MG63 (cell line): ENCODE measurements around the gene SNCG. TPM values are rescaled to one million over a fixed set of nuclear protein-coding genes. Genes with fewer than 3 reads are reported as not detected.
"Not testable (repeated sequence)": the region's sequence is repeated elsewhere in the genome, so short reads cannot be mapped to it uniquely, and the experiment has no call there.

ENCODE experiments used
- DNase-seq: peaks from one replicate; pipeline ENCODE4 v3.0.0-alpha.2; 2020
- H3K27me3 ChIP-seq: fragments of 250-450 bp; sonication (Bioruptor Pico); 2 replicates; pipeline ENCODE4 v1.5.1; 2020; ENCODE audit warnings: mild to moderate bottlenecking, moderate library complexity
- H3K36me3 ChIP-seq: fragments of 250-450 bp; sonication (Bioruptor Pico); 2 replicates; pipeline ENCODE4 v1.5.1; 2020; ENCODE audit warnings: mild to moderate bottlenecking, moderate library complexity
- H3K4me3 ChIP-seq: fragments of 250-450 bp; sonication (Bioruptor Pico); 2 replicates; pipeline ENCODE4 v1.5.1; 2020; ENCODE audit warnings: mild to moderate bottlenecking, moderate library complexity
- H3K9me3 ChIP-seq: fragments of 250-450 bp; sonication (Bioruptor Pico); 2 replicates; pipeline ENCODE4 v1.5.1; 2020; ENCODE audit warnings: mild to moderate bottlenecking, moderate library complexity
- total RNA-seq: library from RNA; depleted of rRNA; stranded (reverse); fragments of >200 nt; shearing (Covaris generic); gene quantifications from 2 replicates; pipeline ENCODE4 v1.2.3, GENCODE V29; 2014; ENCODE audit warnings: low replicate concordance

Gene SNCG
- total RNA-seq, 1 experiment from 2014 or later: 6.2 TPM

DNA sequence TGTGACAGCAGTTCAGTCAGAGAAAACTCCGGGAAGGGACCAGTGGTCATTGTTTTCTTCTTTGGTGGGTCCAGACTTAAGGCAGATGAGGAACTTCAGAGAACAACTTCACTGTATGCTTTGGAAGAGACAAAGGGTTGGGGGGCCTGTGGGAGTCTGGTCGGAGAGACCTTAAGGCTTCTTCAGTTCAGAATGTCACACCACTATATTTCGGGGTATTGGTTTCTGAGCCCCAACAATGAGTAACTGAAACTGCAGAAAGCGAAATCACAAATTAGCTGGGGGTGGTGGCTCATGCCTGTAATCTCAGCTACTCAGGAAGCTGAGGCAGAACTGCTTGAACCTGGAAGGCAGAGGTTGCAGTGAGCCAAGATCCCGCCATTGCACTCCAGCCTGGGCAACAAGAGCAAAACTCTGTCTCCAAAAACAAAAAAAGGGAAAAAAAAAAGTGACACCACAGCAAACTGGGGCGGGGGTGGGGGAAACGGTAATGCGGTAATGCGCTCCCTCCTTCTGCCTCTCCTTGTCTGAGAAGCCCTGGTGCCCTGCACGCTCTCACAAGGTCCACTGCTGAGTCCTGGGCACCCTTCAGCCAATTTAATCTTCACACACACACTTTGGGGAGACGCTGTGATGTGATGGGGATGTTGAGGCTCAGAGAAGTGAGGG is 7.7 kb downstream of the SNCG start:
- Histone ChIP-seq H3K27me3 (no peaks in the 10 kb centered on the region), H3K36me3 (peaks cover 15% of the 10 kb centered on the region), H3K9me3 (no peaks in the 10 kb centered on the region), H3K4me3 (no peak overlapping the region)
- no peak for DNase-seq

DNA sequence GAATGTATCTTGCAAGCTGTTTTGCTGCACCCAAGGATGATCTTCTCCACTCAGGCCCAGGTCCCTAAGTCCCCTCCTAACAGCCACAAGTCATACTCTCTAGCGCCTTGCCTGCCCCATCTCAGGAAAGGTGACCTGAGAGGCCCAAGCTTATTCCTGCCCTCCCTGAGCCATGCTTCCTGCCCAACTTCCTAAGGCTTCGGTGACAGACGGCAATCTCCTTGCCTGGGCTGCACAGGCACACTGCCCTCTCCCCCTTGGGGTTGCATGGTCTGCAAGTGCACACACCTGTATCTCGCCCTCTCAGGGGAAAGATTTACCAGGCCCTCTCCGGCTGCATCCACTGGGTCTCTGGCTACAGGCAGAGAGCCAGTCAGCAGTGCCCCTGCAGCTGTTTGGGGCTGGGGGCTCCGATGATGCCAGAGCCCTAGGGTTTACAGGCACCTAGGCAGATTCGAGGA is 9.1 kb downstream of the SNCG start:
- DNase-seq: no peak
- Histone ChIP-seq H3K36me3 (peaks cover 21% of the 10 kb centered on the region), H3K4me3 (peak overlapping the region; percentile 83), H3K9me3 (no peaks in the 10 kb centered on the region), H3K27me3 (no peaks in the 10 kb centered on the region)

DNA sequence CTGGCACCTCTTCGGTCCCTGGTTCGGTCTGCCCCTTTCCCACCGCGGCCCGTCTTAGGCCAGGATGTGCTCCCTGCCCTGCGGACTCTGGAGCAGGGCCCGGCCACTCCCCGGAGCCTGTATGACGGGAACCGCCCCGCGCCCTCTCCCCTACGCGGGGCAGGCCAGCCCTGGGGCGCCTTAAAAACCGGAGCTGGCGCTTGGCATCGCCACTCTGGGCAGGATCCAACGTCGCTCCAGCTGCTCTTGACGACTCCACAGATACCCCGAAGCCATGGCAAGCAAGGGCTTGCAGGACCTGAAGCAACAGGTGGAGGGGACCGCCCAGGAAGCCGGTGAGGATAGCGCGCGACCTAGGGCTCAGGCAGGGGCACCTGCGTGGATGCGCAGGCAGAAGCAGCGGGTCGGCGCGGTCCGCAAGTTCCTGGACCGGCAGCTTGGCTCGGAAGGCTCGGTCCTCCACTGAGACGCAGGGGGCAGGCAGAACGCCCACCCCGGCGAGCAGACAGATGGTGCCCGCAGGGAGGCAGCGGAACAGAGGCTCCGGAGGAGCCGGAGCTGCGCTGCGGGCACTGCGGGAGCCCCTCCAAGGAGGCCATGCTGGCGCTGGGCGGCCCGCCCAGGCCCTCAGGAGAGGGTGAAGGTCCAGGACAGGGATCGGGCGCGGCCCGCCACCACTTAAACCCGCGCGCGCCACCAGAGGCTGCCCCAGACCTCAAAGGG is 10.0 kb downstream of the SNCG start, which contains the start of gene ADIRF:
TSS of gene ADIRF (plus strand) at position 212 of the 723 bp plus-strand sequence. CDS start at position 275, 63 bp downstream.
- H3K9me3 ChIP-seq: no peaks in the 10 kb centered on the region
- DNase-seq: peak; percentile 89
- no peaks in the 10 kb centered on the region for H3K27me3 ChIP-seq
- peak within 1 kb of the TSS; percentile 83 for H3K4me3 ChIP-seq
- peaks cover 21% of the 10 kb centered on the region for H3K36me3 ChIP-seq

DNA sequence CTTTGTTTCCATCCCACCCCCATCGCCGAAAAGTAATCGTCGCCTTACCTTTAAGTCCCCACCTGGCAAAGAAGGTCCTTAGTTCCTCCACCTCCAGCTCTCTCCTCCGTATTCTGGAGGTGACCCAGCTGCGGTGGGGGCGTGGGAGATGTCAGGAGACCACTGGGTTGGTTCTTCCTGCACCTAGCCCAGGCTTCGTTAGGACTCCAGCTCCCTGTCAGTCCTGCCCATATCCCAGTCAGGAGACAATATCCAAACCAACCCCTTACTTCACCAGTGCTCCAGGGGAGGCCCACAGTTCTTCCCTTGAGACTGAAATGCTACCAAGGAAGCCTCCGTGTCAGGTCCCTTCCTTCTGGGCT is 10.6 kb downstream of the SNCG start:
- Histone ChIP-seq H3K27me3 (no peaks in the 10 kb centered on the region), H3K4me3 (peak overlapping the region; percentile 83), H3K36me3 (peaks cover 21% of the 10 kb centered on the region)

DNA sequence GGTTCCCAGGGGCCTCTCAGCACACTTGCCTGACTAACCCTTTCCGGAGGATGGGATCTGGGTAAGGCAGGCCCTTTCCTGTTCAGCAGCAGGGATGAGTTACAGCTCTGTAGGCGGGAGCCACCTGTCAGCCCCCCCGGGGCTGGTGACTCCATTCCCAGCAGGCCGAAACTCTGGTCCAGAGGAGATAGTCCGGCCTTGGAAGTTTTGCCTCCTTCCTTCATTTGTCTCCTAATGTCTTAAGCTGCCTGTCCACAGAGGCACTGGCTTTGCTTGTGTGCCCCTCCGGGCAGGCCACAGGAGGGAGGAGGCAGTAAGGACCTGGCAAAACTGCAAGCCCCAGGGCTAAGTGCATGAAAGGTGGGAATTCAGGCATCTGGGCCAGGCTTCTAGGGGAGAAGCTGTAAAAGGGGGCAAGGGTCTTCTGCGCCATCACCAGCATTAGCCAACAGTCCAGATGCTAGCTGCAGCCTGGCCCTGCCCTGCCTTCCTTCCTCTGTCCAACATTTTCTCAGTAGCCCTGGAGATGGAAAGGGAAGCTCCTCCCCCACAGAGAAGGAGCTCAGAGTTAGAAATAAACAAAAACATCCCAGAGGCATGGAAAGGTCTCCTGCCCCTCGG is 11.1 kb downstream of the SNCG start:
- DNase-seq: peak; percentile 59
- Histone ChIP-seq H3K36me3 (peaks cover 21% of the 10 kb centered on the region), H3K4me3 (peak overlapping the region; percentile 83), H3K27me3 (no peaks in the 10 kb centered on the region), H3K9me3 (no peaks in the 10 kb centered on the region)

More for the DNA sequence above, 10.6 kb downstream of the SNCG start:
- no peaks in the 10 kb centered on the region for H3K9me3 ChIP-seq
- no peak for DNase-seq

DNA sequence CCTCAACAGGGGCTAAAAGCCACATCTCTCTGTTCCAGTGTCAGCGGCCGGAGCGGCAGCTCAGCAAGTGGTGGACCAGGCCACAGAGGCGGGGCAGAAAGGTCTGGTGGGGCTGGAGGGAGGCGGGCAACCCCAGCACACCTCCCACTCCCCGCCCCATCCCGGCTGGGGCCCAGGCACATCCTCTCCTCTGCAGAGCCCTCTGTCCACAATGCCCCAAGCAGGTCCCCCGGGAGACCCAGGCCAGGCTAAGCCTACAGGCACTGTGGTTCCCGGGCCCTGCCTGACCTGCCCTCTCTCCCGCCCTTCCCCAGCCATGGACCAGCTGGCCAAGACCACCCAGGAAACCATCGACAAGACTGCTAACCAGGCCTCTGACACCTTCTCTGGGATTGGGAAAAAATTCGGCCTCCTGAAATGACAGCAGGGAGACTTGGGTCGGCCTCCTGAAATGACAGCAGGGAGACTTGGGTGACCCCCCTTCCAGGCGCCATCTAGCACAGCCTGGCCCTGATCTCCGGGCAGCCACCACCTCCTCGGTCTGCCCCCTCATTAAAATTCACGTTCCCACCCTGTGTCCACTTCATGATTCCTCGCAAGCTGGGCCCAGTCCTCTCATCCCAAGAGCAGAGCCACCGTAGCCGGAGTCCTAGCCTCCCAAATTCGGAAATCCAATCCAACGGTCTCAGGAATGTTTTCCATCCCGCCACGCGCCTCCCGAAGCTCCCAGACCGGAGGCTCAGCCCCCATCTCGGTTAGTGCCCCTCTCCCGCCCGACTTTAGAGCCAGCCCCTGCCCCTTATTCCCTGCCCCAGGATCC is 12.0 kb downstream of the SNCG start:
- DNase-seq: peak; percentile 93
- Histone ChIP-seq H3K27me3 (no peaks in the 10 kb centered on the region), H3K36me3 (peaks cover 21% of the 10 kb centered on the region), H3K9me3 (no peaks in the 10 kb centered on the region), H3K4me3 (peak overlapping the region; percentile 83)

DNA sequence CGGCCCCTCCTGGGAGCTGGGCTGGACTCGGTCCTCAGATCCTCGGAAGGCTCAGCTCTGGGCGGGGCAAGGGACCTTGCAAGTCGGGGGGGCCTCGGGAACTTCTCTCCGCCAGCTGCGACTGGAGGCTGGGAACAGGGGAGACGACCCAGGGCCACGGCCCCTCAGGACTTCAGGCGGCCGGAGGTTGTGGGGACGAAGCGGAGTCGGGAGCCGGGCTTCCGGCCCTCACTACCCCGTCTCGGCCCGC is 12.5 kb downstream of the SNCG start:
- Histone ChIP-seq H3K9me3 (no peaks in the 10 kb centered on the region), H3K4me3 (peak overlapping the region; percentile 83), H3K27me3 (no peaks in the 10 kb centered on the region), H3K36me3 (peaks cover 17% of the 10 kb centered on the region)
- DNase-seq: no peak

DNA sequence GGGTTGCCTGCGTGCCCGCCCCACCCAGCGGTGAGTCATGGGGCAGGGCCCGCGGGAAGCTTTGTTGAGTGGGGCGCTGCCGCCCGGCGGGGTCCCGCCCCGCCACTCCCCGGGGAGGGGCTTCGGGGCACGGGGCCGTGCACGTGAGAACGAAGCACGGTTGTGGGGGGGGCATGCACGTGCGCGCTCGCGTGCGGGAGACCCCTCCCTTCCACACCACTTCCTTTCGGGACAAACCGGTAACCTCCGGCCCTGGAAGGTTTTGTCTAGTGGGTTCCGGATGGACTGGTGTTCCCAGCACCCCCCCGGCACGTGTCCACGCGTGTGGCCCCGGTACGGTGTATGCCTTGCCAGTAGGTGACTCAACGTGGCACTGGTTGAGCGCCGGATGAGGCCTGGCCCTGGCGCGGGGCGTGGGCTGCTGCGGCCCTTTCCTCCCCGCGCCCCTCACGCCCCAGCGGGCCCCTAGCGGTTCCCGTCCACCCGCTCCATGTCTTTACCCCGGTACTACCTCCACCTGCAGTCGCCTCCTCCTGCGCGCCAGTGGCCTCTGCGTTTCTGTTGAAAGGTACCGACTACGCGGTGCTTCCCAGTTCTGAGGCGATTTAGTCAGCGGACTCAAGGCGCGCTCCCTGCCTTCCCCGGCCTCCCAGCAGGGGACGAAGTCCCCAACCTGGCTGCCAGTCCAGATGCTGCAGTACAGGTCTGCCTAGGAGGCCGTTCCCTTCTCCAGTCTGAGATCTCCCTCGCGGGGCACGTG is 13.0 kb downstream of the SNCG start:
- H3K27me3 ChIP-seq: no peaks in the 10 kb centered on the region
- peaks cover 17% of the 10 kb centered on the region for H3K36me3 ChIP-seq
- no peaks in the 10 kb centered on the region for H3K9me3 ChIP-seq
- H3K4me3 ChIP-seq: peak overlapping the region; percentile 83
- peak; percentile 93 for DNase-seq

DNA sequence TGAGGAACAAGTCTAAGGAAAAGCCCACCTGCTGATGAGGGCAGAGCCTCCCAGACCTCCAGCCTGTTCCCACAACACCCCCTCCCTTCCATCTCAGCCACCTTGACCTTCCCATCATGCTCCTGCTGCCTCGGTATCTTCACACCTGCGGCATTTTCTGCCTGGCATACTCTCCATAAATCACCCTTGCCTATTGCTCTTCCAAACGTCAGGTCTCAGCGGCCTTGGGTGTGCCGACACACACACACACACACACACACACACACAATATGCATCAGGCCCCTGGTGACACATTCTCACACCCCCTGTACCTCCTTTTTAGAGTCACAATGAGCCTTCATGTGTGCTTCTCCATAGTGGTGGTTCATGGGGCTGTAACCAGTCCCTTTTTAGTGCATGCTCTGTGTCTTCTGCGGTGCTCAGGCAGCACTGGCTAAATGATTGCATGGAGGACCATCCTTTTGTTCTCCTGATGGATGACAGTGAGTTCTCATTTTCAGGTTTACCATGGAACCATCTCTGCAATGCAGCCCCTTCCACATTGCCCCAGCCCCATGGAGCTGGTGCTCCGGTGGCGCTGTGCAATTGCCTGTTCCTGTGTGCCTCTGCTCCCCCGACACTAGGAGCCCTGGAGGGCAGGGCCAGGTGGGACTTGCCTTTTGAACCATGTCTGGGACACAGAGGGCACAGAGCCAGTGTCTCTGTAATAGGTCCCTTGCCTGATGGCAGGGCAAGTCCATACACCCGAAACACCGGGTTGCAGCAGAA is 14.4 kb downstream of the SNCG start:
- Histone ChIP-seq H3K27me3 (no peaks in the 10 kb centered on the region), H3K4me3 (no peak overlapping the region), H3K36me3 (peaks cover 15% of the 10 kb centered on the region), H3K9me3 (no peaks in the 10 kb centered on the region)
- DNase-seq: no peak

DNA sequence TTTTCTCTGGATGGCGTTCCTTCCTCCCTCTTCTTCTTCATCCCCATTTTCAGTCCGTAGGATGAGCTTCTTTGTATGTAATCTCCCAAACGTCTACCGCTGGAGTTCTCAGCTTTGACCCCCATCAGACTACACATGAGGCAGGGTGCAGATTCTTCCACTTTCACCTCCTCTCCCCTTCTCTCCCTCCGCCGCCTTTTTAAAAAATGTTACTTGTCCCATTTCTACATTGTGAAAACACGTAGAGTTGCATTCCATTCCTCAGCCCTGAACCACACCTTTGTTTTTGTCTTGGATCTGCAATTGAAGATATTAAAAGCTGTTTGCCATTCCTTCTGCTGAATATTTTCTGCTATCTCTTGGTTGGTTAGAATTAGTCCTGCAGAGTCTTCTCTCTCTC is 16.1 kb downstream of the SNCG start:
- H3K27me3 ChIP-seq: no peaks in the 10 kb centered on the region
- no peak for DNase-seq
- H3K36me3 ChIP-seq: peaks cover 12% of the 10 kb centered on the region; the same call in 1 of the 2 replicates
- no peaks in the 10 kb centered on the region for H3K9me3 ChIP-seq
- H3K4me3 ChIP-seq: no peak overlapping the region

DNA sequence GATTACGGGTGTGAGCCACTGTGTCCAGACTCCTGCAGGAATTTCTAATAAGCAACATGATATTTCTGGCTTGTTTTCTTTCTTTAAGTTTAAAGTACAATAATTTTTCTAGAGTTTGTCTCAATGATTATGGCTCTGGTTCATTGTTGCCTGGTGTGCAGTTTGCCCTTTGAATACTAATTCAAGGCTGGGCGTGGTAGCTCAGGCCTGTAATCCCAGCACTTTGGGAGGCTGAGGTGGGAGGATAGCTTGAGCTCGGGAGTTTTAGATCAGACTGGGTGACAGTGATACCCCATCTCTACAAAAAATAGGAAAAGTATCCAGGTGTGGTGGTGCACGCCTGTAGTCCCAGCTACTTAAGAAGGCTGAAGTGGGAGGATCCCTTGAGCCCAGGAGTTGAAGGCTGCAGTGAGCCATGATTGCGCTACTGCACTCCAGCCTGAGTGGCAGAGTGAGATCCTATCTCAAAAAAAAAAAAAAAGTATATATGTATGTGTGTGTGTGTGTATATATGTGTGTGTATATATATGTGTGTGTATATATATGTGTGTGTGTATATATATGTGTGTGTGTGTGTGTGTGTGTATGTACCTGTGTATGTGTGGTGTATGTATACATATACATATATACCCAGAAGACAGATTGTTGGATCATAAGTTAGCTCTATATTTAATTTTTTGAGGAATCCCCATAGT is 18.1 kb downstream of the SNCG start:
- Histone ChIP-seq H3K36me3 (peaks cover 5% of the 10 kb centered on the region; the same call in 1 of the 2 replicates), H3K9me3 (no peaks in the 10 kb centered on the region), H3K4me3 (no peak overlapping the region), H3K27me3 (no peaks in the 10 kb centered on the region)
- no peak for DNase-seq

DNA sequence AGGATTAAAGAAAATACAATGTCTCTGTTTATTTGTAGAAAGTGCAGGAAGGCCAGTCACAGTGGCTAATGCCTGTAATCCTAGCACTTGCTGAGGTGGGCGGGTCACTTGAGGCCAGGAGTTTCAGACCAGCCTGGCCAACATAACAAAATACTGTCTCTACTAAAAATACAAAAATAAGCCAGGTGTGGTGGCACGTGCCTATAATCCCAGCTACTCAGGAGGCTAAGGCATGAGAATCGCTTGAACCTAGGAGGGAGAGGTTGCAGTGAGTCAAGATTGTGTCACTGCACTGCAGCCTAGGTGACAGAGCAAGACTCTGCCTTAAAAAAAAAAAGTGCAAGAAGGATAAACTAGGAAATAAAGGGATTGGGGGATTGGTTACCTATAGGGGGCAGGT is 20.1 kb downstream of the SNCG start:
- DNase-seq, H3K4me3 ChIP-seq, H3K9me3 ChIP-seq, H3K27me3 ChIP-seq, H3K36me3 ChIP-seq: not testable (repeated sequence)

DNA sequence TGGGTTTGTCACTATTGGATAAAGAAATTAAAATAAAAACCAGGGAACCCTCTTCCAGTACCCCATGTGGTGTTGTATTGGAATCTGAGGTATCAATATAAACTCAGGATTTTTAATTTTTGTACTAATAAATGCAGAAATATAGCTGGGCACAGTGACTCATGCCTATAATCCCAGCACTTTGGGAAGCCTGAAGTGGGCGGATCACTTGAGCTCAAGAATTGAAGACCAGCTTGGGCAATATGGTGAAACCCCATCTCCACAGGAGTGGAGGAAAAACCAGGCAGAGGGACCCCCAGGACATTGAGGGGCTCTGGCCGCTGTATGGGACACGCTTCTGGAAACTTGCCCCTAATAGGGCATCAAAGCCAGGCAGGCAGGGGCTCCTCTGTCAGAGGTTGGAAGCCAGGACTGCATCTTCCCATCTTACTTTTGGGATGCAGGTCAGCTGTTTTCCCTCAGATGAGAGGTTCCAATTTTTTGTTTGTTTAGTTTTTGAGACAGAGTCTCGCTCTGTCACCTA is 21.0 kb downstream of the SNCG start:
- H3K9me3 ChIP-seq: no peaks in the 10 kb centered on the region
- no peaks in the 10 kb centered on the region for H3K27me3 ChIP-seq
- H3K36me3 ChIP-seq: no peaks in the 10 kb centered on the region
- no peak overlapping the region for H3K4me3 ChIP-seq
- no peak for DNase-seq

DNA sequence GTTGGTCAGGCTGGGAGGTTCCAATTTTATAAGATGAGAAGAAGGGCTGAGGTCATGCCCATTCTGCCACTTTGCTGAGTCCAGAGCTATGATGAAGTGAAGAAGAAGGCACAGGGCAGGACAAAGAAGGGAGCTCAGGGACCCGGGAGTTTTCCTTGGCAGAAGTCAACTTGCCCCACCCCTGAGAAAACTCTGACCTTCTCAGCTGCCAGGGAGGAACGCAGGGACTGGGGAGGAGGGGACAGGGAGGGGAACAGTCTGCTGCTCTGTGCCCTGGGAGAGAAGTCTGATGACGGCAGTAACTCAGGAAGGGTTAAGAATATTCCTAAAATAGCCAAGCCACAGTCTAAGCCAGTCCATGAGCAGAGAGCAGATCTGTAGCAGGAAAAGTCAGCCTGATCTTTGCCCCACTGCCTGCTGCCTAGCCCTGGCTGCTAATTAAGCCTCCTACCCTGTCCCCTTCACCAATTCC is 21.6 kb downstream of the SNCG start:
- no peaks in the 10 kb centered on the region for H3K9me3 ChIP-seq
- no peak for DNase-seq
- H3K27me3 ChIP-seq: no peaks in the 10 kb centered on the region
- H3K4me3 ChIP-seq: no peak overlapping the region
- no peaks in the 10 kb centered on the region for H3K36me3 ChIP-seq

DNA sequence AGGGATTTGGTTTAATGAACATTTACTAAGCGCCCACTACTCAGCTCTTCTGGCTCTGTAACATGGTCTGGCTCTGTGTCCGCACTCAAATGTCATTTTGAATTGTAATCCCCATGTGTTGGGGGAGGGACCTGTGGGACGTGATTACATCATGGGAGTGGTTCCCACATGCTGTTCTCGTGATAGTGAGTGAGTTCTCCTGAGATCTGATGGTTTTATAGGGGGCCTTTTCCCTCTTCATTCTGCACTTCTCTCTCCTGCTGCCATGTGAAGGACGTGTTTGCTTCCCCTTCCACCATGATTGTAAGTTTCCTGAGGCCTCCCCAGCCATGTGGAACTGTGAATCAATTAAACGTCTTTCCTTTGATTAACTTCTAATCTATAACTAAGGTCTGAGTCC is 22.6 kb downstream of the SNCG start:
- DNase-seq, H3K4me3 ChIP-seq, H3K36me3 ChIP-seq, H3K27me3 ChIP-seq, H3K9me3 ChIP-seq: not testable (repeated sequence)
